ENCODE results near the gene TMTC3. TPM values are rescaled to one million over a fixed set of nuclear protein-coding genes. Genes with fewer than 3 reads are reported as not detected.

The TMTC3 gene
- total and polyA plus RNA-seq, 2 experiments from 2014 or later = 17.7 to 53.8 TPM

DNA sequence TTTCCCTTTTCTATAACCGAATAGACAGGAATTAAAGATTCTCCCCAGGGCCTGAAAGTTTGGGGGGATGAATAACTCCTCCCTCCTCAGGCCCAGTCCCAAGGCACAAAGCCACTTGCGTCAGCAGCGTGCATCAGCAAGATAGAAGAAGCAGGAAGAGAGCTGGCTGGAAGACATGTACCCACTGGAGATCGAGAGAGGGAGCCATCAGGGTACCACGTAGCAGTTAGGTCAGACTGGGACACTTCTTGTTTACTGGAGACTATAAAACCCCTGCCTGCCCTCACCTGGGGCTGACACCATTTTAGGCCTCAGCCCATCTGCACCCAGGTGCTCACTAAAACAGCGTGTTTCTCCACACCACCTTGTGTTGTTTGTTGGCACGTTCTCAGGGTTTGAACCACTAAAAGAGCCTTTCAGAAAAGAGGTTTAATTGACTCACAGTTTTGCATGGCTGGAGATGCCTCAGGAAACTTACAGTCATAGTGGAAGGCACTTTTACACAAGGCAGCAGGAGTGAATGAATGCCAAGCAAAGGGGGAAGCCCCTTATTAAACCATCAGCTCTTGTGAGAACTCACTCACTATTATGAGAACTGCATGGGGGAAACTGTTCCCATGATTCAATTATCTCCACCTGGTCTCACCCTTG lies 93.2 kb downstream of the TMTC3 start (continued):
- TF ChIP-seq, protein P1, sequence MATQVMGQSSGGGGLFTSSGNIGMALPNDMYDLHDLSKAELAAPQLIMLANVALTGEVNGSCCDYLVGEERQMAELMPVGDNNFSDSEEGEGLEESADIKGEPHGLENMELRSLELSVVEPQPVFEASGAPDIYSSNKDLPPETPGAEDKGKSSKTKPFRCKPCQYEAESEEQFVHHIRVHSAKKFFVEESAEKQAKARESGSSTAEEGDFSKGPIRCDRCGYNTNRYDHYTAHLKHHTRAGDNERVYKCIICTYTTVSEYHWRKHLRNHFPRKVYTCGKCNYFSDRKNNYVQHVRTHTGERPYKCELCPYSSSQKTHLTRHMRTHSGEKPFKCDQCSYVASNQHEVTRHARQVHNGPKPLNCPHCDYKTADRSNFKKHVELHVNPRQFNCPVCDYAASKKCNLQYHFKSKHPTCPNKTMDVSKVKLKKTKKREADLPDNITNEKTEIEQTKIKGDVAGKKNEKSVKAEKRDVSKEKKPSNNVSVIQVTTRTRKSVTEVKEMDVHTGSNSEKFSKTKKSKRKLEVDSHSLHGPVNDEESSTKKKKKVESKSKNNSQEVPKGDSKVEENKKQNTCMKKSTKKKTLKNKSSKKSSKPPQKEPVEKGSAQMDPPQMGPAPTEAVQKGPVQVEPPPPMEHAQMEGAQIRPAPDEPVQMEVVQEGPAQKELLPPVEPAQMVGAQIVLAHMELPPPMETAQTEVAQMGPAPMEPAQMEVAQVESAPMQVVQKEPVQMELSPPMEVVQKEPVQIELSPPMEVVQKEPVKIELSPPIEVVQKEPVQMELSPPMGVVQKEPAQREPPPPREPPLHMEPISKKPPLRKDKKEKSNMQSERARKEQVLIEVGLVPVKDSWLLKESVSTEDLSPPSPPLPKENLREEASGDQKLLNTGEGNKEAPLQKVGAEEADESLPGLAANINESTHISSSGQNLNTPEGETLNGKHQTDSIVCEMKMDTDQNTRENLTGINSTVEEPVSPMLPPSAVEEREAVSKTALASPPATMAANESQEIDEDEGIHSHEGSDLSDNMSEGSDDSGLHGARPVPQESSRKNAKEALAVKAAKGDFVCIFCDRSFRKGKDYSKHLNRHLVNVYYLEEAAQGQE (IDR thresholded peaks at IDR 0.05; ENCODE audit: unreplicated experiment) = no peak
- TF ChIP-seq STAT1 (IDR thresholded peaks at IDR 0.05; ENCODE audit: unreplicated experiment) (no peak), NANOG (IDR thresholded peaks at IDR 0.05; ENCODE audit: borderline replicate concordance) (no peak)

DNA sequence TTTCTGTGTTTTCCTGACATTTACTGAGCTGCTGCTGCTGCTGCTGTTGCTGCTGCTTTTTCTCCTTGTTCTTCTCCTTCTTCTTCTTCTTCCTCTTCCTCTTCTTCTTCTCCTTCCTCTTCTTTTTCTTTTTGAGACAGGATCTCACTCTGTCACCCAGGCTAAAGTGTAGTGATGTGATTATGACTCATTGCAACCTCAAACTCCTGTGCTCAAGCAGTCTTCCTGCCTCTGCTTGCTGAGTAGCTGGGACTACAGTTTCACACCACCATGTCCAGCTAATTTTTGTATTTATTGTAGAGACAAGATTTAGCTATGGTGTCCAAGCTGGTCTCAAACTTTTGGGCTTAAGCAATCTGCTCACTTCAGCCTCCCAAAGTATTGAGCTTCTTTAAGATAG lies 95.8 kb downstream of the TMTC3 start:
- Histone ChIP-seq H3K9me2 (ENCODE audit: insufficient read depth) (no peaks in the 10 kb centered on the region), H3K4me2 (no peak overlapping the region), H2AFZ (no peak overlapping the region), H3K4me3 (no peak overlapping the region), H3F3A (replicated peaks; ENCODE audit: low read depth) (no peaks in the 10 kb centered on the region), H3K4me1 (ENCODE audit: insufficient read depth) (no peaks in the 10 kb centered on the region), H3K36me3 (ENCODE audit: insufficient read depth) (no peaks in the 10 kb centered on the region), H3K27me3 (ENCODE audit: insufficient read depth) (no peaks in the 10 kb centered on the region), H4K20me1 (replicated peaks; ENCODE audit: insufficient read depth) (no peaks in the 10 kb centered on the region), H3K79me2 (replicated peaks; ENCODE audit: insufficient read depth) (no peaks in the 10 kb centered on the region), H3K27ac (ENCODE audit: low read depth) (no peak overlapping the region)
- H3K27me3 Mint-ChIP-seq (ENCODE audit: insufficient read depth, low read depth, poor library complexity) = peaks cover 1% of the 10 kb centered on the region
- peaks cover 5% of the 10 kb centered on the region; the same call in 2 of the 3 replicates for H3K9me3 Mint-ChIP-seq
- no peak for ATAC-seq
- no peaks in the 10 kb centered on the region for H3K4me1 Mint-ChIP-seq
- no peak overlapping the region for H3K4me3 Mint-ChIP-seq
- no peak for DNase-seq (ENCODE audit: low spot score)
- no peaks in the 10 kb centered on the region for H3K36me3 Mint-ChIP-seq (ENCODE audit: low read depth)
- no peak overlapping the region for H3K27ac Mint-ChIP-seq
- TF ChIP-seq STAT1 (IDR thresholded peaks at IDR 0.05; ENCODE audit: unreplicated experiment) = no peak
- TF ChIP-seq, protein P2, sequence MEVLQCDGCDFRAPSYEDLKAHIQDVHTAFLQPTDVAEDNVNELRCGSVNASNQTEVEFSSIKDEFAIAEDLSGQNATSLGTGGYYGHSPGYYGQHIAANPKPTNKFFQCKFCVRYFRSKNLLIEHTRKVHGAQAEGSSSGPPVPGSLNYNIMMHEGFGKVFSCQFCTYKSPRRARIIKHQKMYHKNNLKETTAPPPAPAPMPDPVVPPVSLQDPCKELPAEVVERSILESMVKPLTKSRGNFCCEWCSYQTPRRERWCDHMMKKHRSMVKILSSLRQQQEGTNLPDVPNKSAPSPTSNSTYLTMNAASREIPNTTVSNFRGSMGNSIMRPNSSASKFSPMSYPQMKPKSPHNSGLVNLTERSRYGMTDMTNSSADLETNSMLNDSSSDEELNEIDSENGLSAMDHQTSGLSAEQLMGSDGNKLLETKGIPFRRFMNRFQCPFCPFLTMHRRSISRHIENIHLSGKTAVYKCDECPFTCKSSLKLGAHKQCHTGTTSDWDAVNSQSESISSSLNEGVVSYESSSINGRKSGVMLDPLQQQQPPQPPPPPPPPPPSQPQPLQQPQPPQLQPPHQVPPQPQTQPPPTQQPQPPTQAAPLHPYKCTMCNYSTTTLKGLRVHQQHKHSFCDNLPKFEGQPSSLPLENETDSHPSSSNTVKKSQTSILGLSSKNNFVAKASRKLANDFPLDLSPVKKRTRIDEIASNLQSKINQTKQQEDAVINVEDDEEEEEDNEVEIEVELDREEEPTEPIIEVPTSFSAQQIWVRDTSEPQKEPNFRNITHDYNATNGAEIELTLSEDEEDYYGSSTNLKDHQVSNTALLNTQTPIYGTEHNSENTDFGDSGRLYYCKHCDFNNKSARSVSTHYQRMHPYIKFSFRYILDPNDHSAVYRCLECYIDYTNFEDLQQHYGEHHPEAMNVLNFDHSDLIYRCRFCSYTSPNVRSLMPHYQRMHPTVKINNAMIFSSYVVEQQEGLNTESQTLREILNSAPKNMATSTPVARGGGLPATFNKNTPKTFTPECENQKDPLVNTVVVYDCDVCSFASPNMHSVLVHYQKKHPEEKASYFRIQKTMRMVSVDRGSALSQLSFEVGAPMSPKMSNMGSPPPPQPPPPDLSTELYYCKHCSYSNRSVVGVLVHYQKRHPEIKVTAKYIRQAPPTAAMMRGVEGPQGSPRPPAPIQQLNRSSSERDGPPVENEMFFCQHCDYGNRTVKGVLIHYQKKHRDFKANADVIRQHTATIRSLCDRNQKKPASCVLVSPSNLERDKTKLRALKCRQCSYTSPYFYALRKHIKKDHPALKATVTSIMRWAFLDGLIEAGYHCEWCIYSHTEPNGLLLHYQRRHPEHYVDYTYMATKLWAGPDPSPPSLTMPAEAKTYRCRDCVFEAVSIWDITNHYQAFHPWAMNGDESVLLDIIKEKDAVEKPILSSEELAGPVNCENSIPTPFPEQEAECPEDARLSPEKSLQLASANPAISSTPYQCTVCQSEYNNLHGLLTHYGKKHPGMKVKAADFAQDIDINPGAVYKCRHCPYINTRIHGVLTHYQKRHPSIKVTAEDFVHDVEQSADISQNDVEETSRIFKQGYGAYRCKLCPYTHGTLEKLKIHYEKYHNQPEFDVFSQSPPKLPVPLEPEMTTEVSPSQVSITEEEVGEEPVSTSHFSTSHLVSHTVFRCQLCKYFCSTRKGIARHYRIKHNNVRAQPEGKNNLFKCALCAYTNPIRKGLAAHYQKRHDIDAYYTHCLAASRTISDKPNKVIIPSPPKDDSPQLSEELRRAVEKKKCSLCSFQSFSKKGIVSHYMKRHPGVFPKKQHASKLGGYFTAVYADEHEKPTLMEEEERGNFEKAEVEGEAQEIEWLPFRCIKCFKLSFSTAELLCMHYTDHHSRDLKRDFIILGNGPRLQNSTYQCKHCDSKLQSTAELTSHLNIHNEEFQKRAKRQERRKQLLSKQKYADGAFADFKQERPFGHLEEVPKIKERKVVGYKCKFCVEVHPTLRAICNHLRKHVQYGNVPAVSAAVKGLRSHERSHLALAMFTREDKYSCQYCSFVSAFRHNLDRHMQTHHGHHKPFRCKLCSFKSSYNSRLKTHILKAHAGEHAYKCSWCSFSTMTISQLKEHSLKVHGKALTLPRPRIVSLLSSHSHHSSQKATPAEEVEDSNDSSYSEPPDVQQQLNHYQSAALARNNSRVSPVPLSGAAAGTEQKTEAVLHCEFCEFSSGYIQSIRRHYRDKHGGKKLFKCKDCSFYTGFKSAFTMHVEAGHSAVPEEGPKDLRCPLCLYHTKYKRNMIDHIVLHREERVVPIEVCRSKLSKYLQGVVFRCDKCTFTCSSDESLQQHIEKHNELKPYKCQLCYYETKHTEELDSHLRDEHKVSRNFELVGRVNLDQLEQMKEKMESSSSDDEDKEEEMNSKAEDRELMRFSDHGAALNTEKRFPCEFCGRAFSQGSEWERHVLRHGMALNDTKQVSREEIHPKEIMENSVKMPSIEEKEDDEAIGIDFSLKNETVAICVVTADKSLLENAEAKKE (CRISPR knock-in tag; IDR thresholded peaks at IDR 0.05) = no peak
- no peak for TF ChIP-seq EZH2 (IDR thresholded peaks at IDR 0.05; ENCODE audit: low read depth, unreplicated experiment)
- TF ChIP-seq, protein P1 (IDR thresholded peaks at IDR 0.05; ENCODE audit: unreplicated experiment) = no peak
- TF ChIP-seq ZNF114 (CRISPR knock-in tag; IDR thresholded peaks at IDR 0.05) = no peak
- TF ChIP-seq NANOG (IDR thresholded peaks at IDR 0.05; ENCODE audit: borderline replicate concordance) = no peak
- no peak for TF ChIP-seq EZH2phosphoT487 (IDR thresholded peaks at IDR 0.05; ENCODE audit: unreplicated experiment)
- TF ChIP-seq ZNF331 (CRISPR knock-in tag; IDR thresholded peaks at IDR 0.05; ENCODE audit: low read depth) = no peak
